CD4-positive, CD25-positive, alpha-beta regulatory T cell (primary cell): ENCODE measurements around the gene CYP4F12. TPM values are rescaled to one million over a fixed set of nuclear protein-coding genes. Genes with fewer than 3 reads are reported as not detected.
"Not testable (repeated sequence)": the region's sequence is repeated elsewhere in the genome, so short reads cannot be mapped to it uniquely, and the experiment has no call there.

Experiments used
- ATAC-seq, 2 donors: fragments of 150-1000 bp; cut with Tn5 transposase; one replicate each; pipeline ENCODE4 v1.10.0; 2021; ENCODE audit warnings: low read depth in 2 of 2, moderate number of reproducible peaks in 2 of 2, moderate library complexity in 1 of 2
- DNase-seq, 3 donors: peaks; one replicate each; pipeline versions ENCODE4 v3.0.0 to v3.0.0-alpha.2; 2012 to 2022; ENCODE audit warnings: mixed read lengths in 1 of 3
- H3K27ac ChIP-seq: one replicate; pipeline ENCODE4 v1.7.0; 2013; ENCODE audit warnings: mild to moderate bottlenecking, low read length; ENCODE audit not compliant: insufficient read depth, poor library complexity, severe bottlenecking
- H3K27me3 ChIP-seq: one replicate; pipeline ENCODE4 v1.7.0; 2013; ENCODE audit warnings: low read length; ENCODE audit not compliant: control insufficient read depth, insufficient read depth
- H3K36me3 ChIP-seq: one replicate; pipeline ENCODE4 v1.7.0; 2013; ENCODE audit warnings: mild to moderate bottlenecking, low read length, moderate library complexity; ENCODE audit not compliant: control insufficient read depth, insufficient read depth
- H3K4me1 ChIP-seq: 2 replicates; pipeline ENCODE4 v1.7.0; 2013; ENCODE audit warnings: mild to moderate bottlenecking, low read length; ENCODE audit not compliant: insufficient read depth, control insufficient read depth, poor library complexity, severe bottlenecking
- H3K4me3 ChIP-seq: one replicate; pipeline ENCODE4 v1.7.0; 2013; ENCODE audit warnings: low read depth, mild to moderate bottlenecking, low read length, moderate library complexity
- H3K9me3 ChIP-seq, 2 experiments: 1 replicate in 1 of 2; 2 replicates in 1 of 2; pipeline ENCODE4 v1.7.0; 2013; ENCODE audit warnings: low read length in 2 of 2, mild to moderate bottlenecking in 1 of 2, moderate library complexity in 1 of 2; ENCODE audit not compliant: control insufficient read depth in 2 of 2
- H3K27ac Mint-ChIP-seq, 3 donors: one replicate each; pipeline ENCODE4 v1.8.0; 2020 to 2022; ENCODE audit warnings: mild to moderate bottlenecking in 3 of 3, mixed read lengths in 3 of 3, moderate library complexity in 2 of 3
- H3K27me3 Mint-ChIP-seq: one replicate; pipeline ENCODE4 v1.8.0; 2022; ENCODE audit warnings: mild to moderate bottlenecking, mixed read lengths
- H3K36me3 Mint-ChIP-seq: one replicate; pipeline ENCODE4 v1.8.0; 2020; ENCODE audit warnings: mixed read lengths
- H3K4me1 Mint-ChIP-seq, 4 donors: one replicate each; pipeline ENCODE4 v1.8.0; 2020 to 2022; ENCODE audit warnings: mixed read lengths in 4 of 4, mild to moderate bottlenecking in 1 of 4
- H3K4me3 Mint-ChIP-seq, 4 donors: one replicate each; pipeline ENCODE4 v1.8.0; 2020 to 2022; ENCODE audit warnings: mild to moderate bottlenecking in 4 of 4, mixed read lengths in 4 of 4, moderate library complexity in 3 of 4
- H3K9me3 Mint-ChIP-seq, 7 donors: one replicate each; pipeline ENCODE4 v1.8.0; 2020 to 2022; ENCODE audit warnings: mixed read lengths in 7 of 7, mild to moderate bottlenecking in 3 of 7, moderate library complexity in 2 of 7
- polyA plus RNA-seq, 4 donors: library from polyadenylated mRNA; unstranded; fragments of 300-500 nt; fragmentation: Illumina TruSeq; gene quantifications; one replicate each; pipeline ENCODE4 v1.2.3, GENCODE V29; 2021
- total RNA-seq: library from RNA; stranded (reverse); gene quantifications from one replicate; pipeline ENCODE4 v1.2.3, GENCODE V29; 2022

CYP4F12 gene
- total and polyA plus RNA-seq, 5 donors from 2014 or later: 0.31 TPM; not detected in 4

- peaks cover 4% of the 10 kb centered on the region for H3K27me3 ChIP-seq
- H3K4me1 Mint-ChIP-seq: peaks cover 0 to 13% (median 0%) of the 10 kb centered on the region in 4 donors
- H3K36me3 ChIP-seq: no peaks in the 10 kb centered on the region
- no peak overlapping the region for H3K4me3 ChIP-seq
- no peaks in the 10 kb centered on the region for H3K27me3 Mint-ChIP-seq
- H3K9me3 Mint-ChIP-seq: peaks cover 0 to 4% (median 0%) of the 10 kb centered on the region in 7 donors
- no peak for DNase-seq
- H3K4me1 ChIP-seq: no peaks in the 10 kb centered on the region
- H3K4me3 Mint-ChIP-seq: peak overlapping the region in 1 of 4 donors; percentile 63
- H3K9me3 ChIP-seq: no peaks in the 10 kb centered on the region
- no peak overlapping the region for H3K27ac ChIP-seq
- H3K27ac Mint-ChIP-seq: no peak overlapping the region
- peak in 1 of 2 donors; percentile 50 for ATAC-seq
- no peaks in the 10 kb centered on the region for H3K36me3 Mint-ChIP-seq
Observed at GRCh38 chr19:15673176-15673654, 328 bp downstream of the CYP4F12 start.

GRCh38 chr19:15675560-15675959 lies 2.7 kb downstream of the CYP4F12 start:
- Mint-ChIP-seq H3K9me3 (peaks cover 0 to 2% (median 0%) of the 10 kb centered on the region in 7 donors), H3K4me3 (no peak overlapping the region), H3K27me3 (no peaks in the 10 kb centered on the region), H3K36me3 (no peaks in the 10 kb centered on the region), H3K4me1 (peaks cover 0 to 13% (median 0%) of the 10 kb centered on the region in 4 donors), H3K27ac (peak overlapping the region in 1 of 3 donors; percentile 73)
- no peaks in the 10 kb centered on the region for H3K36me3 ChIP-seq
- H3K9me3 ChIP-seq: no peaks in the 10 kb centered on the region
- no peaks in the 10 kb centered on the region for H3K27me3 ChIP-seq
- DNase-seq (no peak), ATAC-seq (no peak)
- no peaks in the 10 kb centered on the region for H3K4me1 ChIP-seq
- no peak overlapping the region for H3K4me3 ChIP-seq
- H3K27ac ChIP-seq: no peak overlapping the region

- no peak overlapping the region for H3K4me3 Mint-ChIP-seq
- H3K27me3 Mint-ChIP-seq: no peaks in the 10 kb centered on the region
Observed at GRCh38 chr19:15679089-15679488, 6.2 kb downstream of the CYP4F12 start.

GRCh38 chr19:15679865-15680264 lies 7.0 kb downstream of the CYP4F12 start:
- H3K27me3 Mint-ChIP-seq, H3K27ac Mint-ChIP-seq, H3K36me3 ChIP-seq, H3K27ac ChIP-seq, ATAC-seq, H3K9me3 ChIP-seq, H3K4me3 ChIP-seq, DNase-seq, H3K4me3 Mint-ChIP-seq, H3K9me3 Mint-ChIP-seq, H3K36me3 Mint-ChIP-seq, H3K27me3 ChIP-seq, H3K4me1 ChIP-seq, H3K4me1 Mint-ChIP-seq: not testable (repeated sequence)

More at GRCh38 chr19:15679089-15679488, 6.2 kb downstream of the CYP4F12 start:
- Histone ChIP-seq H3K4me1 (no peaks in the 10 kb centered on the region), H3K27me3 (no peaks in the 10 kb centered on the region), H3K4me3 (no peak overlapping the region), H3K36me3 (no peaks in the 10 kb centered on the region), H3K27ac (no peak overlapping the region), H3K9me3 (no peaks in the 10 kb centered on the region)
- no peak for ATAC-seq
- DNase-seq: no peak
- Mint-ChIP-seq H3K27ac (no peak overlapping the region), H3K36me3 (no peaks in the 10 kb centered on the region), H3K9me3 (peaks cover 0 to 5% (median 0%) of the 10 kb centered on the region in 7 donors), H3K4me1 (no peaks in the 10 kb centered on the region)

- DNase-seq (no peak), ATAC-seq (no peak)
- Mint-ChIP-seq H3K4me1 (no peaks in the 10 kb centered on the region), H3K27ac (no peak overlapping the region), H3K36me3 (no peaks in the 10 kb centered on the region), H3K27me3 (peaks cover 10% of the 10 kb centered on the region), H3K4me3 (no peak overlapping the region), H3K9me3 (peaks cover 0 to 5% (median 0%) of the 10 kb centered on the region in 7 donors)
- Histone ChIP-seq H3K9me3 (no peaks in the 10 kb centered on the region), H3K4me1 (no peaks in the 10 kb centered on the region), H3K27me3 (peaks cover under 1% of the 10 kb centered on the region), H3K36me3 (no peaks in the 10 kb centered on the region), H3K4me3 (no peak overlapping the region), H3K27ac (no peak overlapping the region)
Observed at GRCh38 chr19:15680478-15681322, 7.8 kb downstream of the CYP4F12 start.

GRCh38 chr19:15683411-15683810 lies 10.5 kb downstream of the CYP4F12 start:
- no peaks in the 10 kb centered on the region for H3K36me3 Mint-ChIP-seq
- no peak for DNase-seq
- H3K4me1 Mint-ChIP-seq: no peaks in the 10 kb centered on the region
- Histone ChIP-seq H3K4me1 (no peaks in the 10 kb centered on the region), H3K27me3 (peaks cover 3% of the 10 kb centered on the region), H3K27ac (no peak overlapping the region), H3K4me3 (no peak overlapping the region), H3K9me3 (no peaks in the 10 kb centered on the region), H3K36me3 (no peaks in the 10 kb centered on the region)
- no peak overlapping the region for H3K4me3 Mint-ChIP-seq
- H3K27ac Mint-ChIP-seq: no peak overlapping the region
- H3K9me3 Mint-ChIP-seq: peaks cover 0 to 14% (median 4%) of the 10 kb centered on the region in 7 donors
- no peak for ATAC-seq
- peaks cover 14% of the 10 kb centered on the region for H3K27me3 Mint-ChIP-seq

GRCh38 chr19:15684828-15685227 lies 11.9 kb downstream of the CYP4F12 start:
- DNase-seq: no peak
- no peaks in the 10 kb centered on the region for H3K36me3 ChIP-seq
- Mint-ChIP-seq H3K4me3 (no peak overlapping the region), H3K4me1 (no peaks in the 10 kb centered on the region), H3K27ac (no peak overlapping the region), H3K9me3 (peaks cover 0 to 14% (median 7%) of the 10 kb centered on the region in 7 donors), H3K36me3 (no peaks in the 10 kb centered on the region), H3K27me3 (peaks cover 14% of the 10 kb centered on the region)
- no peak for ATAC-seq
- H3K4me3 ChIP-seq: no peak overlapping the region
- H3K9me3 ChIP-seq: no peaks in the 10 kb centered on the region
- H3K27ac ChIP-seq: no peak overlapping the region
- H3K4me1 ChIP-seq: no peaks in the 10 kb centered on the region
- H3K27me3 ChIP-seq: peaks cover 5% of the 10 kb centered on the region
